ENCODE data around the gene AFF2.

AFF2 gene

DNA sequence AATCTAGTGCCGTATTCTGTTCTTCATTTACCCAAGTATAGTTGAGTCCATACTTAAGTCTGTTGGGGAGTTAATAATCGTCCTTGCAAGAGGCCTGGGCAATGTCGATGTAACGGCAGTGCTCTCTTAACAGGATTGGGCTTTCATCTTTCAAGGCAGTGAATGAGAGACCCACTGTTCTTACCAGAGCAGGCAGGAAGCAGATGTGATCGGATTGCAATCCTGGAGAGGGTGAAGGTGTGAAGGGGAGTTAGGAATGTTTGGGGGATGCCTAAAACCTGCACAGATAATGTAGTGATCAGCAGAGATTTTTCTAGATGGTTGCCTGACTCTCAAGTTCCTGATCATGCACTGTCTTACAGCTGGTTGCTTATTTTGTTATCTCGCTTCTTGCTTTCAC, 308.4 kb downstream of the AFF2 start (continued):
- TF ChIP-seq, protein P1, sequence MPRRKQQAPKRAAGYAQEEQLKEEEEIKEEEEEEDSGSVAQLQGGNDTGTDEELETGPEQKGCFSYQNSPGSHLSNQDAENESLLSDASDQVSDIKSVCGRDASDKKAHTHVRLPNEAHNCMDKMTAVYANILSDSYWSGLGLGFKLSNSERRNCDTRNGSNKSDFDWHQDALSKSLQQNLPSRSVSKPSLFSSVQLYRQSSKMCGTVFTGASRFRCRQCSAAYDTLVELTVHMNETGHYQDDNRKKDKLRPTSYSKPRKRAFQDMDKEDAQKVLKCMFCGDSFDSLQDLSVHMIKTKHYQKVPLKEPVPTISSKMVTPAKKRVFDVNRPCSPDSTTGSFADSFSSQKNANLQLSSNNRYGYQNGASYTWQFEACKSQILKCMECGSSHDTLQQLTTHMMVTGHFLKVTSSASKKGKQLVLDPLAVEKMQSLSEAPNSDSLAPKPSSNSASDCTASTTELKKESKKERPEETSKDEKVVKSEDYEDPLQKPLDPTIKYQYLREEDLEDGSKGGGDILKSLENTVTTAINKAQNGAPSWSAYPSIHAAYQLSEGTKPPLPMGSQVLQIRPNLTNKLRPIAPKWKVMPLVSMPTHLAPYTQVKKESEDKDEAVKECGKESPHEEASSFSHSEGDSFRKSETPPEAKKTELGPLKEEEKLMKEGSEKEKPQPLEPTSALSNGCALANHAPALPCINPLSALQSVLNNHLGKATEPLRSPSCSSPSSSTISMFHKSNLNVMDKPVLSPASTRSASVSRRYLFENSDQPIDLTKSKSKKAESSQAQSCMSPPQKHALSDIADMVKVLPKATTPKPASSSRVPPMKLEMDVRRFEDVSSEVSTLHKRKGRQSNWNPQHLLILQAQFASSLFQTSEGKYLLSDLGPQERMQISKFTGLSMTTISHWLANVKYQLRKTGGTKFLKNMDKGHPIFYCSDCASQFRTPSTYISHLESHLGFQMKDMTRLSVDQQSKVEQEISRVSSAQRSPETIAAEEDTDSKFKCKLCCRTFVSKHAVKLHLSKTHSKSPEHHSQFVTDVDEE (CRISPR knock-in tag; IDR thresholded peaks at IDR 0.05) = no peak
- TF ChIP-seq TOX (CRISPR knock-in tag; IDR thresholded peaks at IDR 0.05; ENCODE audit: borderline replicate concordance) (no peak), PPARA (CRISPR knock-in tag; IDR thresholded peaks at IDR 0.05; ENCODE audit: borderline replicate concordance) (no peak), ZFP3 (CRISPR knock-in tag; IDR thresholded peaks at IDR 0.05) (no peak), TCF4 (CRISPR knock-in tag; IDR thresholded peaks at IDR 0.05; ENCODE audit: borderline replicate concordance) (no peak), RARB (CRISPR knock-in tag; IDR thresholded peaks at IDR 0.05) (no peak), BACH2 (CRISPR knock-in tag; IDR thresholded peaks at IDR 0.05; ENCODE audit: borderline replicate concordance) (no peak)

DNA sequence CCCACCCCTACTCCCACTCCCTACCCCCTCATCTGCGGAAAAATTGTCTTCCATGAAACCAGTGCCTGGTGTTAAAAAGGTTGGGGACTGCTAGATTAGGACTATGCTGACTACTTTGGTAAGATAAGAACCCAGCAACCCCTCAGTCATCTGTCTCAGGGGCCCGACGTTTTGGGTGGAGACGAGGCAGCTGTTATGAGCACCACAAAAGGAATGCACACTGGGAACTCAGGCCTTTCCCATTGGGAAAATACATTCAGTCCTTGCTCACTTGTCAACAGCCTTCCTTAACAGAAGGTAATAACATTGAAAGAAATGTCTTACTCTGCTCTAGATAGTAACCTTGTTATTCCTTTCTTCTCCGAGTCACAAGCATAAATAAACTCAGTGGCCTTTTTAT, 310.8 kb downstream of the AFF2 start:
- TF ChIP-seq ZNF70 (CRISPR knock-in tag; IDR thresholded peaks at IDR 0.05) = no peak
- TF ChIP-seq, protein P2, sequence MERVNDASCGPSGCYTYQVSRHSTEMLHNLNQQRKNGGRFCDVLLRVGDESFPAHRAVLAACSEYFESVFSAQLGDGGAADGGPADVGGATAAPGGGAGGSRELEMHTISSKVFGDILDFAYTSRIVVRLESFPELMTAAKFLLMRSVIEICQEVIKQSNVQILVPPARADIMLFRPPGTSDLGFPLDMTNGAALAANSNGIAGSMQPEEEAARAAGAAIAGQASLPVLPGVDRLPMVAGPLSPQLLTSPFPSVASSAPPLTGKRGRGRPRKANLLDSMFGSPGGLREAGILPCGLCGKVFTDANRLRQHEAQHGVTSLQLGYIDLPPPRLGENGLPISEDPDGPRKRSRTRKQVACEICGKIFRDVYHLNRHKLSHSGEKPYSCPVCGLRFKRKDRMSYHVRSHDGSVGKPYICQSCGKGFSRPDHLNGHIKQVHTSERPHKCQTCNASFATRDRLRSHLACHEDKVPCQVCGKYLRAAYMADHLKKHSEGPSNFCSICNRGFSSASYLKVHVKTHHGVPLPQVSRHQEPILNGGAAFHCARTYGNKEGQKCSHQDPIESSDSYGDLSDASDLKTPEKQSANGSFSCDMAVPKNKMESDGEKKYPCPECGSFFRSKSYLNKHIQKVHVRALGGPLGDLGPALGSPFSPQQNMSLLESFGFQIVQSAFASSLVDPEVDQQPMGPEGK (CRISPR knock-in tag; IDR thresholded peaks at IDR 0.05; ENCODE audit: borderline replicate concordance) = no peak
- TF ChIP-seq, protein P3, sequence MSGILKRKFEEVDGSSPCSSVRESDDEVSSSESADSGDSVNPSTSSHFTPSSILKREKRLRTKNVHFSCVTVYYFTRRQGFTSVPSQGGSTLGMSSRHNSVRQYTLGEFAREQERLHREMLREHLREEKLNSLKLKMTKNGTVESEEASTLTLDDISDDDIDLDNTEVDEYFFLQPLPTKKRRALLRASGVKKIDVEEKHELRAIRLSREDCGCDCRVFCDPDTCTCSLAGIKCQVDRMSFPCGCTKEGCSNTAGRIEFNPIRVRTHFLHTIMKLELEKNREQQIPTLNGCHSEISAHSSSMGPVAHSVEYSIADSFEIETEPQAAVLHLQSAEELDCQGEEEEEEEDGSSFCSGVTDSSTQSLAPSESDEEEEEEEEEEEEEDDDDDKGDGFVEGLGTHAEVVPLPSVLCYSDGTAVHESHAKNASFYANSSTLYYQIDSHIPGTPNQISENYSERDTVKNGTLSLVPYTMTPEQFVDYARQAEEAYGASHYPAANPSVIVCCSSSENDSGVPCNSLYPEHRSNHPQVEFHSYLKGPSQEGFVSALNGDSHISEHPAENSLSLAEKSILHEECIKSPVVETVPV (CRISPR knock-in tag; IDR thresholded peaks at IDR 0.05) = no peak
- no peak for TF ChIP-seq ARNTL (CRISPR knock-in tag; IDR thresholded peaks at IDR 0.05; ENCODE audit: borderline replicate concordance, low read depth)
- TF ChIP-seq PPARA (CRISPR knock-in tag; IDR thresholded peaks at IDR 0.05; ENCODE audit: borderline replicate concordance) = no peak
- TF ChIP-seq, protein P4, sequence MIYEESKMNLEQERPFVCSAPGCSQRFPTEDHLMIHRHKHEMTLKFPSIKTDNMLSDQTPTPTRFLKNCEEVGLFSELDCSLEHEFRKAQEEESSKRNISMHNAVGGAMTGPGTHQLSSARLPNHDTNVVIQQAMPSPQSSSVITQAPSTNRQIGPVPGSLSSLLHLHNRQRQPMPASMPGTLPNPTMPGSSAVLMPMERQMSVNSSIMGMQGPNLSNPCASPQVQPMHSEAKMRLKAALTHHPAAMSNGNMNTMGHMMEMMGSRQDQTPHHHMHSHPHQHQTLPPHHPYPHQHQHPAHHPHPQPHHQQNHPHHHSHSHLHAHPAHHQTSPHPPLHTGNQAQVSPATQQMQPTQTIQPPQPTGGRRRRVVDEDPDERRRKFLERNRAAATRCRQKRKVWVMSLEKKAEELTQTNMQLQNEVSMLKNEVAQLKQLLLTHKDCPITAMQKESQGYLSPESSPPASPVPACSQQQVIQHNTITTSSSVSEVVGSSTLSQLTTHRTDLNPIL (CRISPR knock-in tag; IDR thresholded peaks at IDR 0.05; ENCODE audit: low read depth) = no peak
- no peak for TF ChIP-seq TOX (CRISPR knock-in tag; IDR thresholded peaks at IDR 0.05; ENCODE audit: borderline replicate concordance)
- TF ChIP-seq ISL1 (CRISPR knock-in tag; IDR thresholded peaks at IDR 0.05) = no peak
- TF ChIP-seq, protein P1 (CRISPR knock-in tag; IDR thresholded peaks at IDR 0.05) = no peak
- no peak for TF ChIP-seq ZC3H10 (CRISPR knock-in tag; IDR thresholded peaks at IDR 0.05)
- ATAC-seq = no peak

DNA sequence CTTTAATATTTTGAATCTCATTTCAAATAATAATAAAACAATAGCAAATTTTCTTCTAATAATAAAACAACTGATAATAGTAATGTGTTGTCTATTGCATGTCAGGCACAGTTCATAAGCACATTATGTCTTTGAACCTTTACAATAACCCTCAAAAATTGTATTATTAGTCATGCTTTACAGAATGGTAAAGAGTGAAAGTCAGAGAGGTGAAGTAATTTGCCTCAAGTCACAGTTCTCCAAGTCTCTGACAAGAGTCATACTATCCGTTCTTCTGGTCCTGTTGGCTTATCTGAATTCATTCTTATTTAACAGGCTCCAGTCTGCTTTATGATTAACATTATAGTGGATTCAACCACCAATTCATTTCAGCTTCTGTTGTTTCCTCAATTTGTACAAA, 313.0 kb downstream of the AFF2 start:
- no peak for ATAC-seq
- TF ChIP-seq, protein P2 (CRISPR knock-in tag; IDR thresholded peaks at IDR 0.05; ENCODE audit: borderline replicate concordance) = no peak
- TF ChIP-seq SNAI2 (CRISPR knock-in tag; IDR thresholded peaks at IDR 0.05) (no peak), CSDC2 (CRISPR knock-in tag; IDR thresholded peaks at IDR 0.05) (no peak), ZC3H10 (CRISPR knock-in tag; IDR thresholded peaks at IDR 0.05) (no peak), ZFP3 (CRISPR knock-in tag; IDR thresholded peaks at IDR 0.05) (no peak), RARB (CRISPR knock-in tag; IDR thresholded peaks at IDR 0.05) (no peak), OSR1 (CRISPR knock-in tag; IDR thresholded peaks at IDR 0.05) (no peak), ISL1 (CRISPR knock-in tag; IDR thresholded peaks at IDR 0.05) (no peak), PPARA (CRISPR knock-in tag; IDR thresholded peaks at IDR 0.05; ENCODE audit: borderline replicate concordance) (no peak)
- TF ChIP-seq, protein P3 (CRISPR knock-in tag; IDR thresholded peaks at IDR 0.05) = no peak
- TF ChIP-seq, protein P5, sequence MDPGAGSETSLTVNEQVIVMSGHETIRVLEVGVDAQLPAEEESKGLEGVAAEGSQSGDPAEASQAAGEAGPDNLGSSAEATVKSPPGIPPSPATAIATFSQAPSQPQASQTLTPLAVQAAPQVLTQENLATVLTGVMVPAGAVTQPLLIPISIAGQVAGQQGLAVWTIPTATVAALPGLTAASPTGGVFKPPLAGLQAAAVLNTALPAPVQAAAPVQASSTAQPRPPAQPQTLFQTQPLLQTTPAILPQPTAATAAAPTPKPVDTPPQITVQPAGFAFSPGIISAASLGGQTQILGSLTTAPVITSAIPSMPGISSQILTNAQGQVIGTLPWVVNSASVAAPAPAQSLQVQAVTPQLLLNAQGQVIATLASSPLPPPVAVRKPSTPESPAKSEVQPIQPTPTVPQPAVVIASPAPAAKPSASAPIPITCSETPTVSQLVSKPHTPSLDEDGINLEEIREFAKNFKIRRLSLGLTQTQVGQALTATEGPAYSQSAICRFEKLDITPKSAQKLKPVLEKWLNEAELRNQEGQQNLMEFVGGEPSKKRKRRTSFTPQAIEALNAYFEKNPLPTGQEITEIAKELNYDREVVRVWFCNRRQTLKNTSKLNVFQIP (CRISPR knock-in tag; IDR thresholded peaks at IDR 0.05; ENCODE audit: borderline replicate concordance, low read depth) = no peak
- TF ChIP-seq, protein P4 (CRISPR knock-in tag; IDR thresholded peaks at IDR 0.05; ENCODE audit: low read depth) = no peak
